IPS DF 4.7 (cell line): ENCODE data around the gene ADAMTS2.

Experiments used
- DNase-seq: peaks from one replicate; pipeline ENCODE4 v3.0.0-alpha.2; 2013; ENCODE audit warnings: low spot score; ENCODE audit errors: extremely low read depth

The ADAMTS2 gene

GRCh38 chr5:179234563-179235135, 110.6 kb downstream of the ADAMTS2 start:
- no peak for DNase-seq

GRCh38 chr5:179233909-179234562, 111.2 kb downstream of the ADAMTS2 start:
- DNase-seq: no peak

- DNase-seq: no peak
Measured at GRCh38 chr5:179232091-179232735, 113.0 kb downstream of the ADAMTS2 start.

- DNase-seq: no peak
Measured at GRCh38 chr5:179231309-179231708, 114.0 kb downstream of the ADAMTS2 start.

- no peak for DNase-seq
Measured at GRCh38 chr5:179230061-179230461, 115.2 kb downstream of the ADAMTS2 start.

GRCh38 chr5:179229331-179229831, 115.9 kb downstream of the ADAMTS2 start:
- DNase-seq: no peak

GRCh38 chr5:179228341-179229121, 116.7 kb downstream of the ADAMTS2 start:
- no peak for DNase-seq

GRCh38 chr5:179227580-179228311, 117.5 kb downstream of the ADAMTS2 start:
- no peak for DNase-seq

GRCh38 chr5:179227229-179227579, 118.1 kb downstream of the ADAMTS2 start:
- DNase-seq: no peak

GRCh38 chr5:179226696-179227095, 118.6 kb downstream of the ADAMTS2 start:
- no peak for DNase-seq

- DNase-seq: no peak
Measured at GRCh38 chr5:179225387-179225786, 119.9 kb downstream of the ADAMTS2 start.

- DNase-seq: no peak
Measured at GRCh38 chr5:179224741-179225140, 120.5 kb downstream of the ADAMTS2 start.

GRCh38 chr5:179223961-179224360, 121.3 kb downstream of the ADAMTS2 start:
- no peak for DNase-seq

GRCh38 chr5:179223528-179223927, 121.7 kb downstream of the ADAMTS2 start:
- no peak for DNase-seq

GRCh38 chr5:179222246-179223017, 122.8 kb downstream of the ADAMTS2 start:
- no peak for DNase-seq

- DNase-seq: no peak
Measured at GRCh38 chr5:179221877-179222220, 123.4 kb downstream of the ADAMTS2 start.

- no peak for DNase-seq
Measured at GRCh38 chr5:179221196-179221876, 123.9 kb downstream of the ADAMTS2 start.

- DNase-seq: no peak
Measured at GRCh38 chr5:179220716-179221115, 124.5 kb downstream of the ADAMTS2 start.

GRCh38 chr5:179219661-179220620, 125.3 kb downstream of the ADAMTS2 start:
- no peak for DNase-seq
